Vagina (tissue), 2 donors: ENCODE measurements around the gene LAMC3. TPM values are rescaled to one million over a fixed set of nuclear protein-coding genes. Genes with fewer than 3 reads are reported as not detected.
A peak's percentile ranks its signal among the peaks of the same experiment; 100 is the strongest.

Experiments
- DNase-seq, 2 donors: peaks; one replicate each; pipeline ENCODE4 v3.0.0-alpha.2; 2017; ENCODE audit errors: extremely low spot score in 2 of 2
- H3K27ac ChIP-seq: fragments of 200-600 bp; sonication (generic); one replicate; pipeline ENCODE4 v1.5.1; 2019
- H3K27me3 ChIP-seq: fragments of 200-600 bp; sonication (generic); one replicate; pipeline ENCODE4 v1.5.1; 2019
- H3K36me3 ChIP-seq, 2 donors: fragments of 200-600 bp; sonication (generic); one replicate each; pipeline ENCODE4 v1.5.1; 2017 to 2019
- H3K4me1 ChIP-seq: fragments of 200-600 bp; sonication (generic); one replicate; pipeline ENCODE4 v1.5.1; 2019
- H3K4me3 ChIP-seq, 2 donors: fragments of 200-600 bp; sonication (generic); 1 replicate in 1 of 2; 2 replicates in 1 of 2; pipeline ENCODE4 v1.5.1; 2016 to 2019
- H3K9me3 ChIP-seq: fragments of 200-600 bp; sonication (generic); one replicate; pipeline ENCODE4 v1.5.1; 2019
- POLR2A ChIP-seq, 2 donors: fragments of 450-650 bp; IDR thresholded peaks; one replicate each; pipeline ENCODE4 v1.6.1; 2017; ENCODE audit warnings: antibody characterized with exemption in 2 of 2, mild to moderate bottlenecking in 2 of 2, moderate library complexity in 2 of 2
- POLR2AphosphoS5 ChIP-seq, 2 donors: sonication (generic); formaldehyde crosslinking; IDR thresholded peaks; one replicate each; pipeline ENCODE4 v1.9.0; 2017; ENCODE audit warnings: antibody characterized with exemption in 2 of 2, mild to moderate bottlenecking in 2 of 2, low read depth in 1 of 2; ENCODE audit not compliant: insufficient read depth in 1 of 2
- intact Hi-C: fragments of 100-400 bp; cut with DNase I; formaldehyde crosslinking; loops from one replicate; pipeline ENCODE4 v1.15.1; 2023
- total RNA-seq: library from RNA; depleted of rRNA; stranded (reverse); fragments of >200 nt; gene quantifications from one replicate; pipeline ENCODE4 v1.2.3, GENCODE V29; 2016
- TF ChIP-seq, protein P1 (sequence below), 3 experiments: fragments of 450-650 bp in 2 of 3; fragments of 200-600 bp in 1 of 3; sonication (generic) in 1 of 3; IDR thresholded peaks; one replicate each; pipeline ENCODE4 v1.5.1; 2017 to 2019; ENCODE audit warnings: antibody characterized with exemption in 3 of 3, mild to moderate bottlenecking in 2 of 3, moderate library complexity in 2 of 3

The LAMC3 gene
- total RNA-seq, 1 donor from 2014 or later: 13.3 TPM

DNA sequence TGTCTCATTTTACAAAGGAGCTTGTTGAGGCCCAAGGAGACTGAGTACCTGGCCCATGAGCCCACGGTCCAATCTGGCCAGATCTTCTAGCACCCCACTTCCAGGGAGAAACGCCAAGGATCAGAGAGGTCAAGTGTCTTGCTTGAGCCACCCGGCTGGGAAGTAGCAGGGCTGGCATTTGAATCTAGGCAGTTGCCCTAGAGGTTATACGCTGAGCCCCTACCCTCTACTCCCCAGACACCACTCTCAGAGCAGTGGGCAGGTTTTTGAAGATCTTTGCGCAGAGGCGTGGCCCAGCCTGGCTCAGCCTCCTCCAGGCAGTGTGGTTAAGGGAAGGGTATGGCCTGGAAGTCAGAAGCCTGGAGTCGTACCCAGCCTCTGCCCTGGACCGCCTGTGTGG, 110.6 kb downstream of the LAMC3 start:
- DNase-seq: no peak
- Histone ChIP-seq H3K27me3 (no peaks in the 10 kb centered on the region), H3K36me3 (no peaks in the 10 kb centered on the region), H3K4me3 (no peak overlapping the region), H3K4me1 (peaks cover 3% of the 10 kb centered on the region), H3K27ac (no peak overlapping the region), H3K9me3 (no peaks in the 10 kb centered on the region)
- intact Hi-C loops: no loop called here
- TF ChIP-seq, protein P1, sequence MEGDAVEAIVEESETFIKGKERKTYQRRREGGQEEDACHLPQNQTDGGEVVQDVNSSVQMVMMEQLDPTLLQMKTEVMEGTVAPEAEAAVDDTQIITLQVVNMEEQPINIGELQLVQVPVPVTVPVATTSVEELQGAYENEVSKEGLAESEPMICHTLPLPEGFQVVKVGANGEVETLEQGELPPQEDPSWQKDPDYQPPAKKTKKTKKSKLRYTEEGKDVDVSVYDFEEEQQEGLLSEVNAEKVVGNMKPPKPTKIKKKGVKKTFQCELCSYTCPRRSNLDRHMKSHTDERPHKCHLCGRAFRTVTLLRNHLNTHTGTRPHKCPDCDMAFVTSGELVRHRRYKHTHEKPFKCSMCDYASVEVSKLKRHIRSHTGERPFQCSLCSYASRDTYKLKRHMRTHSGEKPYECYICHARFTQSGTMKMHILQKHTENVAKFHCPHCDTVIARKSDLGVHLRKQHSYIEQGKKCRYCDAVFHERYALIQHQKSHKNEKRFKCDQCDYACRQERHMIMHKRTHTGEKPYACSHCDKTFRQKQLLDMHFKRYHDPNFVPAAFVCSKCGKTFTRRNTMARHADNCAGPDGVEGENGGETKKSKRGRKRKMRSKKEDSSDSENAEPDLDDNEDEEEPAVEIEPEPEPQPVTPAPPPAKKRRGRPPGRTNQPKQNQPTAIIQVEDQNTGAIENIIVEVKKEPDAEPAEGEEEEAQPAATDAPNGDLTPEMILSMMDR (IDR thresholded peaks at IDR 0.05): no peak
- TF ChIP-seq POLR2A (IDR thresholded peaks at IDR 0.05) (no peak), POLR2AphosphoS5 (IDR thresholded peaks at IDR 0.05; ENCODE audit: insufficient read depth in 1 of 2, low read depth in 1 of 2) (no peak)

GRCh38 chr9:131120620-131121228, 111.8 kb downstream of the LAMC3 start:
- H3K27ac ChIP-seq: no peak overlapping the region
- peaks cover 5% of the 10 kb centered on the region for H3K4me1 ChIP-seq
- H3K27me3 ChIP-seq: no peaks in the 10 kb centered on the region
- H3K9me3 ChIP-seq: no peaks in the 10 kb centered on the region
- TF ChIP-seq, protein P1 (IDR thresholded peaks at IDR 0.05): no peak
- TF ChIP-seq POLR2AphosphoS5 (IDR thresholded peaks at IDR 0.05; ENCODE audit: insufficient read depth in 1 of 2, low read depth in 1 of 2): no peak
- TF ChIP-seq POLR2A (IDR thresholded peaks at IDR 0.05): no peak
- H3K4me3 ChIP-seq: no peak overlapping the region
- no peak for DNase-seq
- H3K36me3 ChIP-seq: no peaks in the 10 kb centered on the region
- intact Hi-C loops: no loop called here

GRCh38 chr9:131121346-131121745, 112.4 kb downstream of the LAMC3 start:
- Histone ChIP-seq H3K4me1 (peaks cover 10% of the 10 kb centered on the region), H3K9me3 (no peaks in the 10 kb centered on the region), H3K27ac (no peak overlapping the region), H3K4me3 (no peak overlapping the region), H3K27me3 (no peaks in the 10 kb centered on the region), H3K36me3 (no peaks in the 10 kb centered on the region)
- TF ChIP-seq, protein P1 (IDR thresholded peaks at IDR 0.05): no peak
- TF ChIP-seq POLR2AphosphoS5 (IDR thresholded peaks at IDR 0.05; ENCODE audit: insufficient read depth in 1 of 2, low read depth in 1 of 2) (no peak), POLR2A (IDR thresholded peaks at IDR 0.05) (no peak)
- DNase-seq: no peak
- intact Hi-C loops: no loop called here

GRCh38 chr9:131122158-131122557, 113.2 kb downstream of the LAMC3 start:
- DNase-seq: no peak
- Histone ChIP-seq H3K27ac (no peak overlapping the region), H3K9me3 (no peaks in the 10 kb centered on the region), H3K27me3 (no peaks in the 10 kb centered on the region), H3K4me3 (no peak overlapping the region), H3K4me1 (peaks cover 18% of the 10 kb centered on the region), H3K36me3 (peaks cover 0 to 3% of the 10 kb centered on the region in 2 donors)
- TF ChIP-seq POLR2A (IDR thresholded peaks at IDR 0.05) (no peak), POLR2AphosphoS5 (IDR thresholded peaks at IDR 0.05; ENCODE audit: insufficient read depth in 1 of 2, low read depth in 1 of 2) (no peak)
- TF ChIP-seq, protein P1 (IDR thresholded peaks at IDR 0.05): no peak
- intact Hi-C loops: no loop called here

DNA sequence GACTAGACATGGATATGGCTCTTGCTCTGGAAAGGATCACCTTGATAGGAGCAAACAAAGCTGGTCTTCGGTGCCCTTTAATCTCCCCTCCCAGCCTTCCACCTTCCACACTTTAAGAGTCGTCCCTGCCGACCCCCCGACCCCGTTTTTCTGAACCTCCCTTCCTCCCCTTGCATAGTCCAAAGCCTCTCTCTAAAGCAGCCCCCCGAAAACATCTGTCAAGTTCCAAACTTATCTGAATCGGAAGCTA, 116.0 kb downstream of the LAMC3 start:
- Histone ChIP-seq H3K4me1 (peaks cover 22% of the 10 kb centered on the region), H3K27ac (peak overlapping the region; percentile 78), H3K36me3 (peaks cover 0 to 27% of the 10 kb centered on the region in 2 donors), H3K4me3 (peak overlapping the region; percentile 72 to 94), H3K9me3 (no peaks in the 10 kb centered on the region), H3K27me3 (no peaks in the 10 kb centered on the region)
- TF ChIP-seq POLR2AphosphoS5 (IDR thresholded peaks at IDR 0.05; ENCODE audit: insufficient read depth in 1 of 2, low read depth in 1 of 2) (no peak), POLR2A (IDR thresholded peaks at IDR 0.05) (no peak)
- TF ChIP-seq, protein P1 (IDR thresholded peaks at IDR 0.05): no peak
- intact Hi-C loops: loop anchor here (5.0 kb wide), 1 partner anchor 1573 kb away; no protein-coding TSS in a partner anchor
- no peak for DNase-seq
